Measurements from ENCODE around the gene CABP2.

CABP2 gene

GRCh38 chr11:67501854-67502253 is 21.4 kb downstream of the CABP2 start:
- 96% methylated on average over 18 of the region's 18 CpGs for WGBS

GRCh38 chr11:67500831-67501715 is 22.2 kb downstream of the CABP2 start:
- Histone ChIP-seq H3K23ac (ENCODE audit: low read length in 2 of 2) (no peak overlapping the region), H3K14ac (ENCODE audit: low read length in 2 of 2) (no peak overlapping the region), H3K9me3 (ENCODE audit: control insufficient read depth, low read length) (no peaks in the 10 kb centered on the region), H2BK15ac (ENCODE audit: low read depth, poor library complexity, severe bottlenecking) (no peak overlapping the region), H2AK5ac (ENCODE audit: low read length, severe bottlenecking) (no peak overlapping the region), H3K9ac (ENCODE audit: low read length) (no peak overlapping the region), H3K4me2 (ENCODE audit: low read length, poor library complexity, severe bottlenecking) (no peak overlapping the region), H4K91ac (ENCODE audit: low read length) (no peak overlapping the region), H3K4ac (ENCODE audit: low read depth in 1 of 2, low read length in 2 of 2) (no peak overlapping the region), H2BK5ac (ENCODE audit: low read depth, low read length, poor library complexity, severe bottlenecking) (no peak overlapping the region), H4K8ac (ENCODE audit: low read length) (no peak overlapping the region), H3K79me1 (replicated peaks; ENCODE audit: low read length, poor library complexity, severe bottlenecking) (peaks cover 42% of the 10 kb centered on the region), H3K18ac (ENCODE audit: low read depth in 1 of 2, low read length in 2 of 2) (no peak overlapping the region), H2BK120ac (ENCODE audit: low read depth, low read length) (no peak overlapping the region), H3K27me3 (ENCODE audit: control insufficient read depth in 1 of 2, insufficient read depth in 1 of 2, low read length in 2 of 2) (no peaks in the 10 kb centered on the region), H3K4me3 (ENCODE audit: insufficient read depth in 1 of 2, low read depth in 1 of 2, low read length in 2 of 2) (no peak overlapping the region), H2BK12ac (ENCODE audit: low read length in 2 of 2) (no peak overlapping the region), H3K4me1 (ENCODE audit: control insufficient read depth, insufficient read depth, low read depth, low read length) (peaks cover 40% of the 10 kb centered on the region), H3K36me3 (ENCODE audit: control insufficient read depth in 1 of 2, insufficient read depth in 2 of 2, low read depth in 1 of 2, low read length in 2 of 2) (peaks cover 6 to 71% of the 10 kb centered on the region in 2 experiments), H2AFZ (ENCODE audit: low read depth, low read length) (no peak overlapping the region), H3K27ac (ENCODE audit: low read length, poor library complexity, severe bottlenecking) (no peak overlapping the region)
- 98% methylated on average over 6 of the region's 9 CpGs for WGBS
- DNase-seq, result no peak

More at GRCh38 chr11:67501854-67502253, 21.4 kb downstream of the CABP2 start:
- Histone ChIP-seq H3K18ac (ENCODE audit: low read depth in 1 of 2, low read length in 2 of 2) (no peak overlapping the region), H2BK5ac (ENCODE audit: low read depth, low read length, poor library complexity, severe bottlenecking) (no peak overlapping the region), H3K9me3 (ENCODE audit: control insufficient read depth, low read length) (no peaks in the 10 kb centered on the region), H3K9ac (ENCODE audit: low read length) (no peak overlapping the region), H3K4me2 (ENCODE audit: low read length, poor library complexity, severe bottlenecking) (no peak overlapping the region), H3K79me1 (replicated peaks; ENCODE audit: low read length, poor library complexity, severe bottlenecking) (peaks cover 38% of the 10 kb centered on the region), H3K27me3 (ENCODE audit: control insufficient read depth in 1 of 2, insufficient read depth in 1 of 2, low read length in 2 of 2) (no peaks in the 10 kb centered on the region), H3K23ac (ENCODE audit: low read length in 2 of 2) (no peak overlapping the region), H2BK15ac (ENCODE audit: low read depth, poor library complexity, severe bottlenecking) (no peak overlapping the region), H4K91ac (ENCODE audit: low read length) (no peak overlapping the region), H3K36me3 (ENCODE audit: control insufficient read depth in 1 of 2, insufficient read depth in 2 of 2, low read depth in 1 of 2, low read length in 2 of 2) (peaks cover 6 to 71% of the 10 kb centered on the region in 2 experiments), H2BK12ac (ENCODE audit: low read length in 2 of 2) (no peak overlapping the region), H3K4me1 (ENCODE audit: control insufficient read depth, insufficient read depth, low read depth, low read length) (peaks cover 47% of the 10 kb centered on the region), H2BK120ac (ENCODE audit: low read depth, low read length) (no peak overlapping the region), H3K27ac (ENCODE audit: low read length, poor library complexity, severe bottlenecking) (no peak overlapping the region), H3K4me3 (ENCODE audit: insufficient read depth in 1 of 2, low read depth in 1 of 2, low read length in 2 of 2) (no peak overlapping the region), H2AK5ac (ENCODE audit: low read length, severe bottlenecking) (no peak overlapping the region), H3K14ac (ENCODE audit: low read length in 2 of 2) (no peak overlapping the region), H2AFZ (ENCODE audit: low read depth, low read length) (no peak overlapping the region), H3K4ac (ENCODE audit: low read depth in 1 of 2, low read length in 2 of 2) (no peak overlapping the region), H4K8ac (ENCODE audit: low read length) (no peak overlapping the region)
- no peak for DNase-seq

- H2BK120ac ChIP-seq (ENCODE audit: low read depth, low read length), result no peak overlapping the region
- H3K9me3 ChIP-seq (ENCODE audit: control insufficient read depth, low read length), result no peaks in the 10 kb centered on the region
- H2BK12ac ChIP-seq (ENCODE audit: low read length in 2 of 2), result no peak overlapping the region
- H3K18ac ChIP-seq (ENCODE audit: low read depth in 1 of 2, low read length in 2 of 2), result no peak overlapping the region
- H3K36me3 ChIP-seq (ENCODE audit: control insufficient read depth in 1 of 2, insufficient read depth in 2 of 2, low read depth in 1 of 2, low read length in 2 of 2), result peaks cover 6 to 77% of the 10 kb centered on the region in 2 experiments
- H3K4me3 ChIP-seq (ENCODE audit: insufficient read depth in 1 of 2, low read depth in 1 of 2, low read length in 2 of 2), result no peak overlapping the region
- DNase-seq, result no peak
- H4K91ac ChIP-seq (ENCODE audit: low read length), result no peak overlapping the region
- no peaks in the 10 kb centered on the region for H3K27me3 ChIP-seq (ENCODE audit: control insufficient read depth in 1 of 2, insufficient read depth in 1 of 2, low read length in 2 of 2)
- H3K23ac ChIP-seq (ENCODE audit: low read length in 2 of 2), result no peak overlapping the region
- no peak overlapping the region for H3K4ac ChIP-seq (ENCODE audit: low read depth in 1 of 2, low read length in 2 of 2)
- H4K8ac ChIP-seq (ENCODE audit: low read length), result no peak overlapping the region
- WGBS, result 100% methylated on average over 1 of the region's 1 CpG
- no peak overlapping the region for H2BK15ac ChIP-seq (ENCODE audit: low read depth, poor library complexity, severe bottlenecking)
- no peak overlapping the region for H3K4me2 ChIP-seq (ENCODE audit: low read length, poor library complexity, severe bottlenecking)
- no peak overlapping the region for H3K14ac ChIP-seq (ENCODE audit: low read length in 2 of 2)
- peaks cover 33% of the 10 kb centered on the region for H3K4me1 ChIP-seq (ENCODE audit: control insufficient read depth, insufficient read depth, low read depth, low read length)
- H2AFZ ChIP-seq (ENCODE audit: low read depth, low read length), result no peak overlapping the region
- no peak overlapping the region for H2BK5ac ChIP-seq (ENCODE audit: low read depth, low read length, poor library complexity, severe bottlenecking)
- H3K27ac ChIP-seq (ENCODE audit: low read length, poor library complexity, severe bottlenecking), result no peak overlapping the region
- H3K79me1 ChIP-seq (replicated peaks; ENCODE audit: low read length, poor library complexity, severe bottlenecking), result peaks cover 47% of the 10 kb centered on the region
- no peak overlapping the region for H3K9ac ChIP-seq (ENCODE audit: low read length)
- no peak overlapping the region for H2AK5ac ChIP-seq (ENCODE audit: low read length, severe bottlenecking)
Measured at GRCh38 chr11:67500484-67500821, 22.8 kb downstream of the CABP2 start.

- Histone ChIP-seq H3K14ac (ENCODE audit: low read length in 2 of 2) (no peak overlapping the region), H3K79me1 (replicated peaks; ENCODE audit: low read length, poor library complexity, severe bottlenecking) (peaks cover 47% of the 10 kb centered on the region), H3K4me3 (ENCODE audit: insufficient read depth in 1 of 2, low read depth in 1 of 2, low read length in 2 of 2) (no peak overlapping the region), H2BK12ac (ENCODE audit: low read length in 2 of 2) (no peak overlapping the region), H2AFZ (ENCODE audit: low read depth, low read length) (no peak overlapping the region), H3K9ac (ENCODE audit: low read length) (no peak overlapping the region), H3K27me3 (ENCODE audit: control insufficient read depth in 1 of 2, insufficient read depth in 1 of 2, low read length in 2 of 2) (no peaks in the 10 kb centered on the region), H2BK5ac (ENCODE audit: low read depth, low read length, poor library complexity, severe bottlenecking) (no peak overlapping the region), H4K8ac (ENCODE audit: low read length) (no peak overlapping the region), H2BK15ac (ENCODE audit: low read depth, poor library complexity, severe bottlenecking) (no peak overlapping the region), H3K23ac (ENCODE audit: low read length in 2 of 2) (no peak overlapping the region), H3K4me2 (ENCODE audit: low read length, poor library complexity, severe bottlenecking) (no peak overlapping the region), H2AK5ac (ENCODE audit: low read length, severe bottlenecking) (no peak overlapping the region), H3K9me3 (ENCODE audit: control insufficient read depth, low read length) (no peaks in the 10 kb centered on the region), H3K4ac (ENCODE audit: low read depth in 1 of 2, low read length in 2 of 2) (no peak overlapping the region), H3K18ac (ENCODE audit: low read depth in 1 of 2, low read length in 2 of 2) (no peak overlapping the region), H3K27ac (ENCODE audit: low read length, poor library complexity, severe bottlenecking) (no peak overlapping the region), H3K36me3 (ENCODE audit: control insufficient read depth in 1 of 2, insufficient read depth in 2 of 2, low read depth in 1 of 2, low read length in 2 of 2) (peaks cover 6 to 83% of the 10 kb centered on the region in 2 experiments), H4K91ac (ENCODE audit: low read length) (no peak overlapping the region), H2BK120ac (ENCODE audit: low read depth, low read length) (no peak overlapping the region), H3K4me1 (ENCODE audit: control insufficient read depth, insufficient read depth, low read depth, low read length) (peaks cover 33% of the 10 kb centered on the region)
- no peak for DNase-seq
- WGBS, result 96% methylated on average over 24 of the region's 26 CpGs
Measured at GRCh38 chr11:67499808-67500483, 23.3 kb downstream of the CABP2 start.

All from mesenchymal stem cell (in vitro differentiated cells and primary cell).